GM20431 (cell line): ENCODE results near the gene HBS1L.

Source experiments
- in situ Hi-C: fragments of 300-500 bp; cut with MseI, MboI; formaldehyde crosslinking; loops from one replicate; pipeline ENCODE4 v1.15.0; 2020; ENCODE audit warnings: low sequenced_read_pairs; ENCODE audit not compliant: unreplicated experiment

Gene HBS1L

GRCh38 chr6:135054569-135055498 is at the start of gene HBS1L:
TSS of gene HBS1L (minus strand) at chr6:135054822. CDS start at chr6:135054691, 131 bp downstream.
- in situ Hi-C loops = no loop called here

- in situ Hi-C loops = no loop called here
These were observed 49.6 kb upstream of the HBS1L start for GRCh38 chr6:135104199-135104598.

DNA sequence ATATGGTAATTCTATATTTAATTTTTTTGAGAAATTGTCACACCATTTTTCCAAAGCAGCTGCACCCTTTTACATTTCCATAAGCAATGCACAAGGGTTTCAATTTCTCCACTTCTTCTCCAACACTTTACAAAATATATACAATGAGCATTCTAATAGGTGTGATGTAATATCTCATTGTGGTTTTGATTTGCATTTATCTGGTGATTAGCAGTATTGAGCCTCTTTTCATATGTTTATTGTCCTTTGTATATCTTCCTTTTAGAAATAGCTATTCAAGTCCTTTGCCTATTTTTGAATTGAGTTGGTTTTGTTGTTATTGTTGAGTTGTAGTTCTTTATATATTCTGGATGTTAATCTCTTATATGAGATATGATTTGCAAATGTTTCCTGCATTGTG is 47.6 kb upstream of the HBS1L start:
- in situ Hi-C loops = no loop called here

- in situ Hi-C loops = no loop called here
These were observed 42.5 kb upstream of the HBS1L start for GRCh38 chr6:135097172-135097571.

- in situ Hi-C loops = no loop called here
These were observed 41.9 kb upstream of the HBS1L start for GRCh38 chr6:135096403-135097130.

- in situ Hi-C loops = no loop called here
These were observed 41.1 kb upstream of the HBS1L start for GRCh38 chr6:135095716-135096115.

DNA sequence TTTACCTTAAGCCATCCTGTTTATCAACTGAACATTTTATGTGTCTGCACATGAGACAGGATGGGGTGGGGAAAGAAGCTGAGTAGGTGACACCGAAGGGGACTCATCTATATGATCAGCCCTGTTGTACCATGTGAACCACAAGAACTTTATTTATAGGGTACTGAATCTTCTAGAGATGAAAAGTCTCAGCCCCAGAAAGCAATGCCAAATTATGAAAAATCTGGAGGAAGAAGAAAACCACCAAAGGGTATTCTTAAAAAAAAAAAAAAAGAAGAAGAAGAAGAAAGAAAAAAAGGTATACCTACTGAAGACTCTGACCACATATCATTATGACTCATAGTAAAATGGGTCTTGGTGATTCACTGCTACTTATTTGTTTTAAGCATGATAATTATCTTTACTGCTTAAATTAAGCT is 39.8 kb upstream of the HBS1L start:
- in situ Hi-C loops = no loop called here

DNA sequence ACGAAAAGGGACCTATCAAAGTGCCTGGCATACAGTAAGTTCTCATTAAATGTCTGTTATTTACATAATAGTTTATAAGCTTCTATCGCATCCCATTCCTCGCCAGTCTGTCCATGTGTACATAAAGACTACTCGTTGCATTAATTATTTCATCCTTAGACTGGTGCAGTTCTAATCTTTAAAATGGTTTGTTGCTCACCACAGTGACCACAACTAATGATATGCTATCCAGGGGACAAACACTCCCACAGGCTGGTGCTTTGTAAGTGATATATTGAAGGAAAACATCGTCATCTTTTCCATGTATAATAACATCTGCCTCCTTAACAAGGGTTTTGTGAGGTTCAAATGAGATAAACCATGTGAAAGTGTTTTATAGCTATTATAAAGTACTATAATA is 39.0 kb upstream of the HBS1L start:
- in situ Hi-C loops = no loop called here

DNA sequence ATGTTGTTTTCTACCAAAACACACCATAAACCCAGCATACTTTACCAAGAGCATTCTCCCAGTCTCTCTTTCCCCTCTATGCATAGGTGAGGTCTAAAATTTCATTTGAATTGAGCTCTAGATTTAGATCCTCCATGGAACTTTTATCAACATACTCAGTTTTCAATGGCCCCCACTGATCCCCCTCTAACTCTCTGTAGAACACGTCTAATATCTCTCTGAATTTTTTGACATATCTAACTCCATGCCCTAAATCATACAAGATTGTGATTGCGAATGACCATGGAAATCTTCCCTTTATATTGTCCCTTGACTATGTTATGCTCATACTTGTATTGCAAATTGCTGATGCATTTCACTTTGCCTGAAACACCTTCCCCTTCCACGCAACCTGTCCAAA is 38.1 kb upstream of the HBS1L start:
- in situ Hi-C loops = no loop called here

DNA sequence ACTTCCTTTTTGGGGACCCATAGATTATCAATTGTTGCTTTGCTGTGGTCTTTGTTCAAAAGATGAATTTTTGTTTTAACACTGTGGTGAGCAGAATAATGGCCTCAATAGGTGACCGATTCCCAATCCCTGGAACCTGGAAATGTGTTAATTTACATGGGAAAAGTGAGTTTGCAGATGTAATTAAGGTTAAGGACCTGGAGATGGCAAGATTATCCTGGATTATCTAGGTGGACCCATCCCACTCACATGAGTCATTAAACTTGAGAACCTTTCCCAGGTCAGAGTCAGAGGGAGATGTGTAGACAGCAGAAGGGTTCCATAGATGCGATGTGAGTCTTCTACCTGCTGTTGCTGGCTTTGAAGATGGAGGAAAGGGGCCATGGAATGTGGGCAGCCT is 36.2 kb upstream of the HBS1L start:
- in situ Hi-C loops = no loop called here

DNA sequence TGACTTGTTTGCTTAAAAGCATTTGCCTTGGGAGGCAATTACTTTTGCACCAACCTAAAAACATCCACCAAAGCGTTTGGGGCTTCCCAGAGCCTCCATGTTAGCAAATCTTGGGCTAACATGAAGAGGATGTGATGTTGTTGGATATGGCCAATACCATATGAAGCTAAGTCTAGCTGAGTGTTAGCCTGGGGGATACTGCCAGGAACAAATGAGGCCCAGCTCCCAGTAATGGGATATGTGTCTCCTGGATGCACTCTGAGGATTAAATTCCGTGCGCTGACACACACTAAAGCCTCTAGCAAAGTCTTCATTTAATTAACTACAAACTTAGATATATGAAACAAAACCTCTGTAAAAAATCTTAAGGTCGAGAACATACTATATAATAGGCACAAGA is 35.3 kb upstream of the HBS1L start:
- in situ Hi-C loops = no loop called here

GRCh38 chr6:135088818-135089809 is 34.5 kb upstream of the HBS1L start:
- in situ Hi-C loops = no loop called here

- in situ Hi-C loops = no loop called here
These were observed 33.7 kb upstream of the HBS1L start for GRCh38 chr6:135088281-135088680.

GRCh38 chr6:135087803-135088202 is 33.2 kb upstream of the HBS1L start:
- in situ Hi-C loops = no loop called here

DNA sequence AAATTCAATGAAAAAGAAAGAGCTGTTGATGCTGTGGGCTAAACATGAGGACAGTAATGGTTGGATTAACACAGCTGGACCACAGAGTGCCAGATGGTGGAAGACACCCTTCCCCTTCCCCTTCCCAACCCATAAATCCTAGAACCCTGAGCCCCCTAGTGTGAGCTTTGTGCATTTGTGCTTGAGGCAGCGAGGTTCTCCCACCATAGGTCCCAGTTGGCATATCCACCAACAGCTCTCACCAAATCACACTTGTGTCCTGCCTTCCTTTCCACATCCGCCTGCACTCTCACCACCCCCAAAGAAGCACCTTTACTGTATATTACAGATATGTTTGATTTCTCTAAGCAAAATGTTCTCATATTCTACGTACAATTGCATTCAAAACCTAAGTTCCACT is 32.8 kb upstream of the HBS1L start:
- in situ Hi-C loops = no loop called here

GRCh38 chr6:135086414-135086764 is 31.8 kb upstream of the HBS1L start:
- in situ Hi-C loops = no loop called here

GRCh38 chr6:135085700-135086413 is 31.2 kb upstream of the HBS1L start:
- in situ Hi-C loops = no loop called here

DNA sequence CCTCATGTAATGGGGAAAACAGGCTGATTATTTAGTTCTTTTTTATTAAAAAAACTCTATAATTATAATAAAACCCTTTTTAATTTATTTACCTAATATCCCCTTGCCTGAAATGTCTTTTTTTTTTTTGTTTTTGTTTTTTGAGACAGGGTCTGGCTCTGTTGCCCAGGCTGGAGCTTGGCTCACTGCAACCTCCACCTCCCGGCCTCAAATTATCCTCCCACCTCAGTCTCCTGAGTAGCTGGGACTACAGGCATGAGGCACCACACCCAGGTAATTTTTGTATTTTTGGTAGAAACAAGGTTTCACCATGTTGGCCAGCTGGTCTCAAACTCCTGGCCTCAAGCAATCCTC is 30.3 kb upstream of the HBS1L start:
- in situ Hi-C loops = no loop called here

DNA sequence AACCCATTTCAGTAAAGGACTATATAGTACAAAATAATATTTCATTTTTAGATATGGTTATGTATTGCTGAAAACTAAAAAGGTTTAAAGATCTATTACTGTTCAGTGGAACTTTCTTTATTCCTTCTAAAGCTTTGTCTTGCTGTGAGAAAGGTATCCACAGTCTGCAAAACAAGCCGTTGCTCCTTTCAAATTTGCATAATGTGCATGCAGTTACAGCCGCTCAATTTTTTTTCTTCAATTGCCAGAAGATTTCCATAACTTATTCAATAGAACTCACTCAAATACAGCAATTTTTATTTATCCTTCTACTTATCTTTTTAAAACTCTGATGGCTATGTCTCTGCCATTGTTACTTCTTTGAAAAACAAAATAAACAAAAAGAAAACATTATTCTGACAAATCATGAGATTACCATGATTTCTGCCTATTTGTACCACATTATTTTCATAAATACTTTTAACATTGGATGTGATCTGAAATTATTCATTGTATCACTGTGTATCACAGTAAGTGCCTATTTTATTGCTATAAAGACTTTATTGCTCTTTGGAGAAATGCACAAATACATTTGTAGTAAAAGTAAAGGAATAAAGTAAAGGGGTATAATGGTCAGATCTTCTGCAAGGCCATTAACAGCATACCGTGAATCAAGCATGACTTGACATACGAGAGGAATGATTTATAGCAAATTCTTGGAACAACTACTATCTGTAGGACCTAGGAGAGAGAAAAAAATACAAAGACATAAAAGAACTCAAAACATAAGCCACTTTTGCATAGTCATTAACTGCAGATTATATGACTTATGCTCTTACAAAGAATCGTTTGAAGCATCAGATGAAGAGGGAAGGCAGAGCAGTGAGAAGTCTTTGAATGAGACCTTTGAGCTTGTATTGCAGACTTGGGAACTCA is 29.6 kb upstream of the HBS1L start:
- in situ Hi-C loops = no loop called here
